ENCODE measurements around the gene DLGAP1.
"Not testable (repeated sequence)": the region's sequence is repeated elsewhere in the genome, so short reads cannot be mapped to it uniquely, and the experiment has no call there.

Gene DLGAP1

GRCh38 chr18:3498698-3499471, 956.2 kb downstream of the DLGAP1 start:
- DNase-seq (ENCODE audit: low spot score) = peak; percentile 35

- DNase-seq (ENCODE audit: low spot score) = no peak
Observed at GRCh38 chr18:3495691-3496430, 959.2 kb downstream of the DLGAP1 start.

GRCh38 chr18:3494569-3494968, 960.5 kb downstream of the DLGAP1 start:
- no peak for DNase-seq (ENCODE audit: low spot score)

- no peak for DNase-seq (ENCODE audit: low spot score)
Observed at GRCh38 chr18:3494245-3494526, 960.9 kb downstream of the DLGAP1 start.

GRCh38 chr18:3493501-3494244, 961.4 kb downstream of the DLGAP1 start:
- DNase-seq (ENCODE audit: low spot score) = no peak

GRCh38 chr18:3492721-3493120, 962.4 kb downstream of the DLGAP1 start:
- DNase-seq (ENCODE audit: low spot score) = no peak

- DNase-seq (ENCODE audit: low spot score) = peak; percentile 60
Observed at GRCh38 chr18:3491981-3492555, 963.0 kb downstream of the DLGAP1 start.

- no peak for DNase-seq (ENCODE audit: low spot score)
Observed at GRCh38 chr18:3489462-3489861, 965.6 kb downstream of the DLGAP1 start.

- DNase-seq (ENCODE audit: low spot score) = no peak
Observed at GRCh38 chr18:3486512-3486911, 968.6 kb downstream of the DLGAP1 start.

GRCh38 chr18:3485153-3486149, 969.7 kb downstream of the DLGAP1 start:
- peak; percentile 55 for DNase-seq (ENCODE audit: low spot score)

GRCh38 chr18:3482258-3482657, 972.8 kb downstream of the DLGAP1 start:
- no peak for DNase-seq (ENCODE audit: low spot score)

- DNase-seq (ENCODE audit: low spot score) = no peak
Observed at GRCh38 chr18:3481696-3482210, 973.4 kb downstream of the DLGAP1 start.

- no peak for DNase-seq (ENCODE audit: low spot score)
Observed at GRCh38 chr18:3480827-3481573, 974.1 kb downstream of the DLGAP1 start.

- DNase-seq (ENCODE audit: low spot score) = no peak
Observed at GRCh38 chr18:3479978-3480509, 975.1 kb downstream of the DLGAP1 start.

- DNase-seq (ENCODE audit: low spot score) = no peak
Observed at GRCh38 chr18:3478262-3478978, 976.7 kb downstream of the DLGAP1 start.

GRCh38 chr18:3472681-3473544, 982.2 kb downstream of the DLGAP1 start:
- no peak for DNase-seq (ENCODE audit: low spot score)

GRCh38 chr18:3472121-3472520, 983.0 kb downstream of the DLGAP1 start:
- not testable (repeated sequence) for DNase-seq (ENCODE audit: low spot score)

GRCh38 chr18:3471141-3471648, 983.9 kb downstream of the DLGAP1 start:
- DNase-seq (ENCODE audit: low spot score) = no peak
